NCI-H2029 treated with DMSO at 0.1 percent for 48 hours (cell line): Measurements from ENCODE around the gene TBK1.

Experiments used
- DNase-seq: peaks from one replicate; lab custom pipeline; 2025; lab: John Stamatoyannopoulos, UW

The TBK1 gene

DNA sequence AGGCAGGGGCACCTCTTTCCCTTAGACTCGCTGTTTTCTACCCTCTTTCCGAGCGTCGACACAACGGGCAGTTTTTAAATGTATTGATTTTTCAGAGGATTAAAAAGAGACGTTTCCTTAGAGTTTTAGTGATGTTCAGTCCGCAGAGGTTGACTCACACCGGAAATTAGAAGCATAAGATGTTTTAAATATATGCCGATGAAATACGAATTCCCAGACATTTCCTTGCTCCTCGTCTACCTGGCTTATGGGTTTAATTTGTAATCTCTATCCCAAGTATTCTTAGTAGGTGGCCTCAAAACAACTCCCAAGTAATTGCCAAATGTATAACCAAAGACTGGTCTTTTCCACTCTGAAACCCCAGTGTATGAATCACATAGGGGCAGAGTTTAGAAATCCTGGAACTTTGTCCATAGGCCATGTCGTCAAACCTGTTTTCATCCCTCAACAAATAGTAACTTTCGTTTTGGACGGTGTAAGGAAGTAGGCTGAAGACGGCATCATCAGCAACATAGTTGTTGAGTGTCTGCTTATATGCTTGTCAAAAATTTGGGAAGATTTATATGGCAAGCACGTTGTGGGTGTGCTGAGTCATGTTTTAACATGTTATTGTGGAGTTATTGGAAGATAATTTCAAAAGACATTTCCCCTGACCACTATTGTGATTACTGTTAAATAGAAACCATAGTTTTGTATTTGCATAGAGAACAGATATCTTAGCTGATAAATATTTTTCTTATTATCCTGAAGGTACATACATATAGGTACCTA is 824 bp downstream of the TBK1 start:
- DNase-seq = peak; percentile 18

DNA sequence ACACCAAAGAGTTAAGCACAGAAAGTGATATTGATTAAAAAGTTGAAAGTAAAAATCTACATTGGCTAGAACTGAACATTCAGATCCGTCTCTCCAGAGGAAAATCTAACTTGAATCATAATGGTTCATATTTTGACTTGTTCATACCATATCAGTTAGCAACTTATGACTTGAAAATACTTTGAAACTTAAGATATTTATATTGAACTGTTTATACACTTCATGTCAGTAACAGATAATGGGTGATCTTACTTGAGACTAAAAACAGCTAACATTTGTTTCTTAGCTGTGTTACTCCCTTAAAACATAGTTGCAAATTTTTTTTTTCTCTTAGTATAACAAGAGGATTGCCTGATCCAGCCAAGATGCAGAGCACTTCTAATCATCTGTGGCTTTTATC is 3.6 kb downstream of the TBK1 start:
- no peak for DNase-seq

DNA sequence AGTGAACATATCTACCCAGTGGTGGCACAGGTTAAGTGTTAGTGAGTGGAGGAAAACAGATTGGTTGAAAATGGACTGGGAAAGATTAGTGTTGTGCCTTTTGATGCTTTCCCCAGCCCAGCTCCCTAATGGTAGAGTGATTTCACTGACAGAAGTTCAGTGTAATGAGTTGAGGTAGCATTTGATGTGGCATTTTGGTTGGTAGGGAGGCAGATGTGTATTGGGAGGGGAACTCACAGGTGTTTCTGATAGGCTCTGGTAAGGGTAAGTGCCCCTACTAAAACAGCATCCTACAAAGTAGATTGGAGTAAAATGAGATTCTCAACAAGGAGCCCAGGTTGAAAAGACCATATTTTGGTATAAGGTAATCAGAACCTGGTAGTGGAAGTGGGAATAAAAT is 4.2 kb downstream of the TBK1 start:
- DNase-seq = no peak

DNA sequence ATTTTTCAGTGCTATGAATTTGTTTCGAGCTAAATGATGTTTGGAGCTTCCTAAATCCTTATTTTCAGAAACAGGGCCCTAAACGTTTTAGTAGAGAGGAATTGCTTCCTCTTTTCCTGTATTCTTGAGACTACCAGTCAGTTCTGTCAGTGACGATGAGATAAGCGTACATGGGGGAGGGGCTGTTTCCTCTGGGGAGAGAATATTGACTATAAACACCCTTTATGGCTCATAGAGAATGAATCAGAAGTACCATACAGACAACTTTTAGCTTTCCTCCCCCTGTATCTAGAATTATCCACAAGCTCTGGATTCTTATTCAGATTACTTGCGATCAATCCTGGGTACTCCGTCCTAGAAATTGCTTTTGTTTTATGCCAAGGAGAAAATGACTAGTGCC is 5.1 kb downstream of the TBK1 start:
- no peak for DNase-seq

DNA sequence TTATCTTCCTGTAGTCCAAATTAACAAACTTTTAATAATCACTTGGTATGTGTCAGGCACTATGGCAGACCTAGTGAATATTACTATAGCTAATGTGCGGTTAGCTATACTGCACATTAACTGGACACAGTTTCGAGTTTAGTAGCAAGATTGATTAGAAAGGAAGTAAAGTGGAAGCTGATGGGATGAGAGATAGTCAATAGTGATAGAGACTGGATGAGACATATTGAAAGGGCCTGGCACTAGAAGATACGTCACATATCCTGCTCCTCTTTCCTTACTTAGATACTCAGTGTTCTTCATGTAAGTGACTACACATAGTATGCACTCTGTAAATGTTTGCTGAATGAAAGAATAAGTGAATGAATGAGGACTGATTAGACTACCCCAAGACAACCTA is 5.5 kb downstream of the TBK1 start:
- DNase-seq = no peak

DNA sequence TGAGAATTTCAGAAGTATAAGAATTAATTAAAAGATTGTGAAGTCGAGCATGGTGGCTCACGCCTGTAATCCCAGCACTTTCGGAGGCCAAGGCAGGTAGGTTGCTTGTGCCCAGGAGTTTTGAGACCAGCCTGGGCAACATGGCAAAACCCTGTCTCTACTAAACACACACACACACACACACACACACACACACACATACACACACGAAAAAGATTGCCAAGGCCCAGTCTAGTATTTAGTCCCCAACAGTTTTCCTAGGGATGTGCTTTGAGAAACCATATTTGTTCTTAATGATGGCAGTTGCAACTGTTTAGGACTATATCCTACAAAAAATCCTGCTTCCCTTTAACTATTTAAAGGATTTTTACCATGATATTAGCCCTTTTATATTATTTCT is 6.0 kb downstream of the TBK1 start:
- DNase-seq = no peak

DNA sequence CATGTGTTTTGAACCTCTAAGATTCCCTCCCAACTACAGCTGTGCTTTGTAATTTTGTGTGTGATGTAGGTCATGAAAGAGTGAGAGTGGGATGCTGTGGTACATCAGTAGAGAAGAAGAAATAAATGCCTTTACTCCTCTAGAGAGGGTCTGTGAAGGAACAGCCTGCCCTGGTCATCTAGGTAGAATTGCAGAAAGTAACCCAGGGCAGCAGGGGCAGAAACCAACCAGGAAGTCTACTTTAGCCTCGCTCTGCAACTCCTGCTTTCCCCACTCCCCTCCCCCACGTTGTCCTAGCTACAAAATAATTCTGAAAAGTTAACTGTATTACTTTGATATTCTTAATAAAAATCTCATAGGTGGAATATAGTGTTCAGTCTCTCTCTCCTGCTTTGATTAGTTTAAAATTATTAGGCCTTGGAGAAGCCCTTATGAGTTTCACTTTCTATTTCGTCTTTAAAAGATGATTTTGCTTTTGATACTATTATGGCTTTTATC is 7.5 kb downstream of the TBK1 start:
- DNase-seq = peak; percentile 6

DNA sequence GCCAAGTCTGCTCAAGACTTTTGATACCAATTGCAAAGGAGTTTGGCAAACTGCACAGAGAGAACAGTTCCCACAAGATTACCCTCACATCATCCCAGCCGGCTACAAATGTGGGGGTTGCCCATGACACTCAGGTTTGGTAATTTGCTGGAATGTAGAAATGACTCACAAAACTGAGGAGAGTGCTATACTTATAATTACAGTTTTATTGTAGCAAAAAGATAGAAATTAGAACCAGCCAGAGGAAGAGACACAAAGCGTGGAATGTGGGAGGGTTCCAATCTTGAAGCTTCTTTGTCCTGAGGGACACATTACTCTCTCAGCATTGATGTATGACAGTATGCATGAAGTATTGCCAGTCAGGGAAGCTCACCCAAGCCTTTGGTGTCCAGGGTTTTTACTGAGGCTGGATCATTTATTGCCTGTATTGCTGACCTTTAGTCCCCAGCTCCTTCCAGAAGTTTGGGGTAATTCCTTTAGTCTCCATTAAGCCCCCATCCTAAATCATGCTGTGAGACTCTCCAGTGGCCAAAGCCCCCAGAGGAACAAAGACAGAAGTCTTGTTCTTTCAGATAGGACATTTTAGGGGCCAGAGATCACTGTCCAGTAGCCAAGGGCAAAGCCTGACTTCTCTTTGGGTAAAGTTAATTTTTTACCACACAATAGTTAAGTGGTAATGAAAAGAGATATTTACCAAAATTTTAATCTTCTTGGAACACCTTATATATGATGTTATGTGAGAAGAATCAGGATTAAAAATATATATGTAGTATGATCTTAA is 9.9 kb downstream of the TBK1 start:
- DNase-seq = no peak

DNA sequence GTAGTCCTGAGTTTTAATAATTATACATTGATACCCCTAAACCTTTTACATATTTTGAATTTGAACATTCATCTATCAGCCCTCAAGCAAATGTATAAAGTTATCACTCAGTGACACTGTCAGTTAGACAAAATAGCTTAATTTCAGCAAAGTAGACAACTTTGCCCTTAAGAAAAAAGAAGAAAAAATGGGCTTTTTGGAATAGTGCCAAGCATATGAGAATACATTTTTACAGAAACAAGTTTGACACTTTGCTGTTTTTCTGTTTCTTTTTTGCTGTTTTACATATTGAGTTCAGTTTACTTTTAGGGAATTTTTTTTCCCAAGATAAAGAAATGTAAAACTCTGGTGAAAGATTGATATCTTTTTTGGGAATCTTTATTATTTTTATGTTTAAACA is 14.3 kb downstream of the TBK1 start:
- DNase-seq = no peak

DNA sequence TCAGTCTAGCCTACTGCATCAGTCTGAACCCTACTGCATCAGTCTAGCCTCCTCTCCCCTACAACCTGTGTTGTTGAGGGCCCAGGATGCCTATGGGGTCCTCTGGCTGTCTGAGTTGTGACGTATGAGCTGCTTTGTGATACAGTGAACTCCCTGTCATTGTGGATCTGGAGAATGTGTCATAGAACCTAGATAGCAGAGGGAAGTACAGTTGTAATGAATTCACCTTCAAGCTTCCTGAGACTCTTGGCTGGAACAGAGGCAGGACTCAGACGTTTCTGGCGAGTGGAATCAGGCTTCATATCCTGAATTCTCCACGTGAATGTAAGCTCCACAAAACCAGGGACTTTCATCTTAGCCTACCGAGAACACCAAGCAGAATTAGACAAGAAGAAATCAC is 17.0 kb downstream of the TBK1 start:
- DNase-seq = no peak

DNA sequence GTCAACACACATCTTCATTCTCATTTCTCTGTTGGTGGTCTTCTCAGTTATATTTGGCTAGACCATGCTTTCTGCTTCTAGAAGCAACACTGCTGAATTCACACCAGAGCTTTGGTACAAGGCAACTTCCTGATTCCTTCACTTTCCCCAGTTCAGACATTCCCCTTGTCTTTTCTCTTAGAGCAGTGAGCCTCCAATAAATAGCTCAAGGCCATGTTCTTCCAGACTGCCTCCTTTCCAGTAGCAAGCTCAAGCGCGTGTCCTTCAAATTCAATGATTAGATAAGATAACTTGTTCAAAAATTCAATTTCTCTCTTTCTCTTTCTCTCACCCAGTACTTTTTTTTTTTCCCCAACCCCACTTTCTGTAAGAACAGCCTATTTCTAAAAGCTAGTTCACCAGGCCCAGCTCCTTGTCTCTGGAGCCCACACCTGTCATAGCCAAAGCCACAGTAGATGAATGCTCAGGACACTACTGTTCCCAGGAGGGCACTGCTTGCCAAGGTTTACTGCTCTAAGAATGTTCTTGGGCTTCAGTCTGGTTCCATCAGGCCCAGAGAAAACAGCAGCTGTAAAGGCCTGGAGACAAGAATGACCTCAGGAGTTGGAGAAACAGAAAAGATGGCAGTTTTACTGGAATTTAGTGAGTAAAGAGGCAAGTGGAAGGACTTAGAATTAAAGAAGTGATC is 17.7 kb downstream of the TBK1 start:
- DNase-seq = no peak

DNA sequence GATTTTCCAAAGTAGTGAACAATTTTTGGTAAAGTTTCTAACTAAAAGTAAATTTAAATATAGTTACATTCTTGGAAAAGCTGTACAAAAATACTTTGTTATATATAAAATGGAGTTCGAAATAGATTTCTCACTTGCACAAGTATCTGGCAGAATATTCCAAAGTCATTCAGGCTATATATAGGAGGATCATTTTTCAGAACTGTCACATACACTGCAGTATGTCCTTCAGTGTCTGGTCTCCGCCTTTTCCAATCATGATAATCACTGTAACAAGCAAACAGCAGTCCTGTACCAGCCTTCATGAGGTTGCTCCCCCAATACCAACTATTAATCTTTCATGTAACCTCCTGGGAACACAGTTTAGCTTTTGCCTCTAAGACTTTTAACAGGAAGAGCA is 18.6 kb downstream of the TBK1 start:
- DNase-seq = no peak

DNA sequence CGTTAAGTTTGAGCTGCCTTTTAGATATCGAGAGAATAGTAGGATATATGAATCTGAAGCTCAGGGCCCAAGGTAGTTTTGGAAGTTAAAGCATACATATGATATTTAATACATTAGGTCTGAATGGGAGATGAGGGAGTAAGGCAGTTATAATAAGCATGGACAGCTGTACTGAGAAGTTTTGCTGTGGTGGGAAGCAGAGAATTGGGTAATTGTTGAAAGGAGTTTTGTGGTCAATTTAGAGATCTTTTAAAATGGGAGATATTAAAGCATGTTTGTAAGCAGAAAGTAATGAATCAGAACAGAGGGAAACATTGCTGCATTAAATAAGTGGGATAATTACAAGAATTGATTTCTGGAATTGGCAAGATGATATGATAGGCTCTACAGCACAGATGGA is 21.3 kb downstream of the TBK1 start:
- no peak for DNase-seq

DNA sequence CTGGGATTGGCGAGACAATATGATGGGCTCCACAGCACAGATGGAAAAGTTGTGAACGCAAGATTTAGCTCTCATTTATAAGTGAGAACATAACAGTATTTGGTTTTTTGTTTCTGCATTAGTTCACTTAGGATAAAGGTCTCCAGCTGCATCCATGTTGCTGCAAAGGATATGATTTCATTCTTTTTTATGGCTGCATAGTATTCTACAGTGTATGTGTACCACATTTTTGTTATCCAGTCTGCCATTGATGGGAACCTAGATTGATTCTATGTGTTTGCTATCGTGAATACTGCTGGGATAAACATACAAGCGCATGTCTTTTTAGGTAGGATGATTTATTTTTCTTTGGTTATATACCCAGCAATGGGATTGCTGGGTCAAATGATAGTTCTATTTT is 23.6 kb downstream of the TBK1 start:
- no peak for DNase-seq

DNA sequence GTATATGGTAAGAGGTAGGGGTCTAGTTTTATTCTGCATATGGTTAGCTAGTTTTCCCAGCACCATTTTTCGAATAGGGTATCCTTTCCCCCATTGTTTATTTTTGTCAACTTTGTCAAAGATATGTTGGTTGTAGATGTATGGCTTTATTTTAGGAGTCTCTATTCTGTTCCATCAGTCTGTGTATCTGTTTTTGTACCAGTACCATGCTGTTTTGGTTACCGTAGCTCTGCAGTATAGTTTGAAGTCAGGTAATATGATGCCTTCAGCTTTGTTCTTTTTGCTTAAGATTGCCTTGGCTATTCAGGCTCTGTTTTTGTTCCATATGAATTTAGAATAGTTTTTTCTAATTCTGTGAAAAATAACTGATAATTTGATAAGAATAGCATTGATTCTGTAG is 24.9 kb downstream of the TBK1 start:
- DNase-seq = no peak

DNA sequence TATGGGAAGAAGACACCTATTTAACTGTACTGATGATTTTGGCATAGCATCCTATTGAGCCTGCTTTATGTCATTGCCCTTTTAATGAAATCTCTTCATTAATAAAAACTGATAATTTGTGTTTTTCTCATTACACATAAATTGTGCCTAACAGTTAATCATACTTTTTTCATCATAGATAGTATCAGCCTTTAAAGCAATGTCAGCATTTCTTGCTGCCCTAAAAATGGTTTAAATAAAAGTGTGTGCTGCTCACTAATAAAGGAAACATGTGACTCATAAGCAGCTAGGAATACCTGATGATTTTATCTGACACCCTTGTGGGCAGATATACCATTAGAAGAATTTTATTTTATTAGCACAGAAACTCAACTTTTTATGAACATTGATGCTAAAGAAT is 26.7 kb downstream of the TBK1 start:
- DNase-seq = no peak

DNA sequence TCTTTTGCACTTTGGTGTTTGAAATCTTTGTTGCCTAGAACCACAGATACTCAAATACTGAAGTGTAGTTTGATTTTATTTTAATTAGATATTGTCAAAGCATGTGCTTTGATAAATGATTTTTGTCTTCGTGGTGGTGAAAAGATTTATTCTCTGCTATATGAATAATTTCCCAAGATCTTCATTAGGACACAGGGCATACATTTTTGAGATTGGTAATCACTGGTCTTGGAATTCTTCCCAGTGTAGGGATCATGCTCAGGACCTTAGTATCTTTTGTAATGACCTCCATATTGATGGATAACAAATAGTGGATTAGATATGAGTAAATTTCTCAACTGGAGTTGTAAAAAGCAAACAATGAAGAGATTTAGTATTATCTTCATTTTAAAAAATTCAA is 28.2 kb downstream of the TBK1 start:
- no peak for DNase-seq

DNA sequence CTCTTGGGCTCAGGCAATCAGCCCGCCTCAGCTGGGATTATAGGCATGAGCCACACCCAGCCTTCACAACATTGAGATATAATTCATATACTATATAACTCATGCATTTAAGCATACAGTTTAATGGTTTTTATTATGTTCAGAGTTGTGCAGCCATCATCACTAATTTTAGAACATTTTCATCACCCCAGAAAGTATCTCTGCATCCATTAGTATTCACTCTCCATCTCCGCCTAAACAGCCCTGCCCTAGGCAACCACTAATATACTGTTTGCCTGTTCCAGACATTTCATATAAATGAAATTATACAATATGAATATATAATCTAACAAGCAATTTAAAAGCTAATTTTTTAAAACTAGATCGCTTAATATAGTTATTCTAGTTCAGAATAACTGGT is 34.7 kb downstream of the TBK1 start:
- DNase-seq = no peak

DNA sequence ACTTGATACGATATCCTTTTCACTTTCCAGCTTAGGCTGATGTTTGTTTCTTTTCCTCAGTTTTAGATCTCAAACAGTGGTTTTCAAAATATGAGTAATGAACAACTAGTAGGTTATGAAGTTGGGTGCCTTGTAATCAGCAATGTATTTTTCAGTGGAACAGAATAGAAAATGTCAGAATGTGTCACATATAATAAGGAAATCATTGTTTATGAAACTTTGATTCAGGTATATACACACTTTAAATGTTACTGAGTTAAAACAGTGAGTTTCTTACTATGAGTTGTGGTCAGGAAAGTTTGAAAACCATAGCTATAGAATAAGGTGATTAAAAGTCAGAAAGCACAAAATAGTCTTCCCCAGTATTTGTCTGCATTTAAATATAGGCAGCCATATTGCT is 39.8 kb downstream of the TBK1 start:
- no peak for DNase-seq

DNA sequence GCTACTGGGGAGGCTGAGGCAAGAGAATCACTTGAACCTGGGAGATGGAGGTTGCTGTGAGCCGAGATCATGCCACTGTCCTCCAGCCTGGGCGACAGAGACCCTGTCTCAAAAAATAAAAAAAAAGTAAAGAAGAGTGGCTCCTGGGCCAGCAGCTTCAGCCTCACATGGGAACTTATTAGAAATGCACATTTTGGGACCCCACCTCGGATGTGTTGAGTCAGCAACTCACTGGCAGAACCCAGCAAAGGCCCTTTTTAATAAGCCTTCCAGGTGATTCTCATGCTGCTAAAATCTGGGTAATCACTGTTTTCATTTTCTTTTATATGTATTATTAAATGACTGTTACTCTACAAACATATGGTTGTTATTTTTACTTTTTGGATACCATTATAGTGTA is 41.6 kb downstream of the TBK1 start:
- no peak for DNase-seq

DNA sequence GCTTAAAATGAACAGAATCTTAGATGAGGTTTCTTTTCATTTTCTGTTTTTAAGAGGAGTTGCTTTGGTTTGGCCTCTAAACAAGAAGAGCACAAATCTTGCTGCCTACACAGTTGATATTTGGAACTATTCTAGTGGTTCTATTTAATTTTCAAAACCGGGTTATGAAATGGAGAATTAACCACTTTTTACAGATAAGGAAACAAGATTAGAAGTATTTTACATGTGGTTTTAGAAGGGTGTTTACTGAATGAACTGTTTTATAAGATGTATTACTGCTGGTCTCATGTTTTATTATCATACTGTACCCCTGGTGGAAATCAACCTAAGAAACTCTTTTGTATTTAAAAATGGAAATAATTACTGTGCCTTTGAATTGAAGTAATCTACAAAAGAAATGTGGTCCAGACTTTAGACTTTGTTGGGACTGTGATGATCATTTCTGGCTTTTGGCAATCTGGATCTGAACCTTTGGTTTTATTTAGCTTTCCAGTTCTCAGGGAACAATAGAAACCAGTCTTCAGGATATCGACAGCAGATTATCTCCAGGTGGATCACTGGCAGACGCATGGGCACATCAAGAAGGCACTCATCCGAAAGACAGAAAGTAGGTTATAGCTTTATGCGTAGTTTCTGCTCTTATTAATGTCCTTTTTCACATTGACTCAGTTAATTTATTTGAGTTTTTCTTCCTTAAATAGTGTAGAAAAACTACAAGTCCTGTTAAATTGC is 43.2 kb downstream of the TBK1 start:
- DNase-seq = no peak

DNA sequence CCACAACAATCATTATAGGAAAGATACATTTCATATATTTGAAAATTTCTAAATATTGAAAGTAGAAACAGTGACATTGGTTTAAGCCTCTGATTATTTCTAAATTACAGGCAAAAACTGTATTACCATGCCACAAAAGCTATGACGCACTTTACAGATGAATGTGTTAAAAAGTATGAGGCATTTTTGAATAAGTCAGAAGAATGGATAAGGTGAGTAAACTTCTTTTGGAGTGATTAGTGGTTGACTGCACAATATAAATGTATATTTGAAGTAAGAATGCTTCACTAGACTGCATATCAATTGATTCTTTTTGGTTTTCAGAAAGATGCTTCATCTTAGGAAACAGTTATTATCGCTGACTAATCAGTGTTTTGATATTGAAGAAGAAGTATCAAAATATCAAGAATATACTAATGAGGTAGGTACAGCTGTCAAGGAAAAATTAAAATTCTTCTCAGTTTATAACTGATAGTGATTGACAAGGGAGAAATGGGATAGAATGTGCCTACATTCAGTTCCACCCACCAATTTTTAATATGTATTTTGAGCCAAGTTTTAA is 45.0 kb downstream of the TBK1 start:
- no peak for DNase-seq
